SK-N-SH treated with all-trans-retinoic acid at 6 μM for 48 hours (cell line): Measurements from ENCODE around the gene TMEM125.

ENCODE experiments used
- ARNTL ChIP-seq: fragments of 450-650 bp; formaldehyde crosslinking; IDR thresholded peaks from 2 replicates; pipeline ENCODE4 v1.5.0; 2020; ENCODE audit warnings: low read depth, mild to moderate bottlenecking, moderate library complexity, borderline replicate concordance
- BACH2 ChIP-seq: fragments of 250-450 bp; sonication (Bioruptor Pico); IDR thresholded peaks from 2 replicates; pipeline ENCODE4 v1.9.0; 2021; ENCODE audit warnings: mild to moderate bottlenecking, borderline replicate concordance
- CSDC2 ChIP-seq: fragments of 250-450 bp; sonication (Bioruptor Pico); IDR thresholded peaks from 2 replicates; pipeline ENCODE4 v1.5.0; 2020; ENCODE audit warnings: mild to moderate bottlenecking, moderate library complexity
- GLIS3 ChIP-seq: fragments of 250-450 bp; sonication (Bioruptor Pico); IDR thresholded peaks from 2 replicates; pipeline ENCODE4 v1.5.0; 2020; ENCODE audit warnings: mild to moderate bottlenecking, moderate library complexity
- ZC3H10 ChIP-seq: fragments of 250-450 bp; sonication (Bioruptor Pico); IDR thresholded peaks from 2 replicates; pipeline ENCODE4 v1.5.1; 2021; ENCODE audit warnings: mild to moderate bottlenecking, moderate library complexity
- ZFP3 ChIP-seq: fragments of 250-450 bp; sonication (Bioruptor Pico); IDR thresholded peaks from 2 replicates; pipeline ENCODE4 v1.5.0; 2020; ENCODE audit warnings: mild to moderate bottlenecking, moderate library complexity
- ZNF70 ChIP-seq: fragments of 450-650 bp; formaldehyde crosslinking; IDR thresholded peaks from 2 replicates; pipeline ENCODE4 v1.5.0; 2020; ENCODE audit warnings: mild to moderate bottlenecking, moderate library complexity
- ZNF8 ChIP-seq: fragments of 450-650 bp; formaldehyde crosslinking; IDR thresholded peaks from 2 replicates; pipeline ENCODE4 v1.5.0; 2020; ENCODE audit warnings: mild to moderate bottlenecking, moderate library complexity
- TF ChIP-seq, protein P1 (sequence below): fragments of 250-450 bp; sonication (Bioruptor Pico); IDR thresholded peaks from 2 replicates; pipeline ENCODE4 v1.5.1; 2020; ENCODE audit warnings: low read depth, mild to moderate bottlenecking, moderate library complexity

DNA sequence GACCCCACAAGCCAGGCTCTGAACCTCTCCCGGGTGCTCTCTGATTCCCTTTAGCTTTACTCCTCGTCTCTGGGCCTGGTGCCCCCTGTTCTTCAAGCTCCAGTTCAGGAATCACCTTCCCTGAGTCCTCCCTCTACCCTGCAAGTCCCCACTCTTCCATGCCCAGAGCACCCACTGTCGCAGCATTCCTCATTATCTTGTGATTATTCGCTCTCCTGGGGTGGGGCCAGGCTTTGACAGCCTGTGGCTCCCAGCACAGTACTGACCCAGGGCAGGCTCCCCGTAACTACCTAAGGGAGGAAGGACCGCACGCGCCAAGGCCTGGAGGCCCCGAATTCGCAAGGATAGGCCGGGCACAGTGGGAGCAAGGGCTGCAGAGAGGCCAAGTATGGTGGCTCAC is 16.3 kb downstream of the TMEM125 start:
- TF ChIP-seq, protein P1, sequence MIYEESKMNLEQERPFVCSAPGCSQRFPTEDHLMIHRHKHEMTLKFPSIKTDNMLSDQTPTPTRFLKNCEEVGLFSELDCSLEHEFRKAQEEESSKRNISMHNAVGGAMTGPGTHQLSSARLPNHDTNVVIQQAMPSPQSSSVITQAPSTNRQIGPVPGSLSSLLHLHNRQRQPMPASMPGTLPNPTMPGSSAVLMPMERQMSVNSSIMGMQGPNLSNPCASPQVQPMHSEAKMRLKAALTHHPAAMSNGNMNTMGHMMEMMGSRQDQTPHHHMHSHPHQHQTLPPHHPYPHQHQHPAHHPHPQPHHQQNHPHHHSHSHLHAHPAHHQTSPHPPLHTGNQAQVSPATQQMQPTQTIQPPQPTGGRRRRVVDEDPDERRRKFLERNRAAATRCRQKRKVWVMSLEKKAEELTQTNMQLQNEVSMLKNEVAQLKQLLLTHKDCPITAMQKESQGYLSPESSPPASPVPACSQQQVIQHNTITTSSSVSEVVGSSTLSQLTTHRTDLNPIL, result no peak
- TF ChIP-seq GLIS3 (CRISPR knock-in tag), result no peak
- TF ChIP-seq CSDC2 (CRISPR knock-in tag), result no peak
- TF ChIP-seq ZNF8, result no peak
- no peak for TF ChIP-seq ZNF70 (CRISPR knock-in tag)
- no peak for TF ChIP-seq BACH2 (CRISPR knock-in tag)
- no peak for TF ChIP-seq ARNTL (CRISPR knock-in tag)
- no peak for TF ChIP-seq ZC3H10 (CRISPR knock-in tag)
- no peak for TF ChIP-seq ZFP3
